HG03175 (cell line): ENCODE results near the gene ANKRD52.
A peak's percentile ranks its signal among the peaks of the same experiment; 100 is the strongest.

Source experiments
- ATAC-seq: cut with Tn5 transposase; IDR thresholded peaks from one replicate; pipeline ENCODE4 v1.9.1; 2021; ENCODE audit warnings: mild to moderate bottlenecking, moderate library complexity; ENCODE audit not compliant: unreplicated experiment

The ANKRD52 gene

GRCh38 chr12:56242986-56243385 is 15.2 kb downstream of the ANKRD52 start:
- no peak for ATAC-seq

- no peak for ATAC-seq
Measured at GRCh38 chr12:56241424-56242303, 16.5 kb downstream of the ANKRD52 start.

GRCh38 chr12:56237552-56237951 is 20.6 kb downstream of the ANKRD52 start:
- ATAC-seq, result no peak

GRCh38 chr12:56236985-56237384 is 21.2 kb downstream of the ANKRD52 start:
- ATAC-seq, result no peak

GRCh38 chr12:56236091-56236490 is 22.1 kb downstream of the ANKRD52 start:
- ATAC-seq, result no peak

- no peak for ATAC-seq
Measured at GRCh38 chr12:56234746-56235436, 23.3 kb downstream of the ANKRD52 start.

GRCh38 chr12:56231184-56231582 is 27.0 kb downstream of the ANKRD52 start:
- ATAC-seq, result no peak

GRCh38 chr12:56230432-56231183 is 27.6 kb downstream of the ANKRD52 start:
- no peak for ATAC-seq

GRCh38 chr12:56229916-56230431 is 28.2 kb downstream of the ANKRD52 start, which contains the start of gene SLC39A5:
Gene SLC39A5 (plus strand): TSS chr12:56230051. CDS start chr12:56231275, 1,224 bp downstream.
- no peak for ATAC-seq

- no peak for ATAC-seq
Measured at GRCh38 chr12:56229082-56229481, 29.1 kb downstream of the ANKRD52 start.

GRCh38 chr12:56224954-56225353 is 33.2 kb downstream of the ANKRD52 start:
- ATAC-seq, result no peak

GRCh38 chr12:56224102-56224701 is 34.0 kb downstream of the ANKRD52 start, which contains the start of gene NABP2:
Gene NABP2 (plus strand): TSS chr12:56224342. CDS start chr12:56224857, 515 bp downstream.
- ATAC-seq, result peak; percentile 73

GRCh38 chr12:56223571-56224101 is 34.5 kb downstream of the ANKRD52 start:
- no peak for ATAC-seq

GRCh38 chr12:56222531-56222895 is 35.7 kb downstream of the ANKRD52 start:
- no peak for ATAC-seq

GRCh38 chr12:56221757-56222530 is 36.2 kb downstream of the ANKRD52 start, which contains the start of gene RNF41:
Gene RNF41 (minus strand): TSS chr12:56221922. CDS start chr12:56214047, 7,875 bp downstream.
- peak; percentile 84 for ATAC-seq

GRCh38 chr12:56221232-56221756 is 36.9 kb downstream of the ANKRD52 start:
- ATAC-seq, result peak; percentile 24

GRCh38 chr12:56220611-56221231 is 37.5 kb downstream of the ANKRD52 start:
- no peak for ATAC-seq

GRCh38 chr12:56219840-56220239 is 38.3 kb downstream of the ANKRD52 start:
- no peak for ATAC-seq

- ATAC-seq, result no peak
Measured at GRCh38 chr12:56216461-56216860, 41.7 kb downstream of the ANKRD52 start.
